Skeletal muscle satellite cell (primary cell): ENCODE measurements around the gene LIPE.

ENCODE experiments used
- H3K27me3 ChIP-seq: 2 replicates; pipeline ENCODE4 v1.7.0; 2013; ENCODE audit warnings: low read length; ENCODE audit not compliant: control insufficient read depth, insufficient read depth
- H3K36me3 ChIP-seq: 2 replicates; pipeline ENCODE4 v1.7.0; 2013; ENCODE audit warnings: mild to moderate bottlenecking, control low read depth, low read length; ENCODE audit not compliant: insufficient read depth
- H3K4me1 ChIP-seq: 2 replicates; pipeline ENCODE4 v1.7.0; 2013; ENCODE audit warnings: low read length; ENCODE audit not compliant: control insufficient read depth, insufficient read depth
- H3K4me2 ChIP-seq: 2 replicates; pipeline ENCODE4 v1.7.0; 2013; ENCODE audit warnings: mild to moderate bottlenecking, low read length
- H3K4me3 ChIP-seq: 2 replicates; pipeline ENCODE4 v1.7.0; 2013; ENCODE audit warnings: low read length
- H3K9ac ChIP-seq: 2 replicates; pipeline ENCODE4 v1.7.0; 2013; ENCODE audit warnings: mild to moderate bottlenecking, low read depth, low read length, moderate library complexity
- H3K9me3 ChIP-seq: replicated peaks from 2 replicates; pipeline ENCODE4 v1.7.0; 2013; ENCODE audit warnings: mild to moderate bottlenecking, control low read depth, low read length

LIPE gene

GRCh38 chr19:42407816-42408175 is 19.4 kb downstream of the LIPE start:
- H3K4me1 ChIP-seq: peaks cover 7% of the 10 kb centered on the region
- no peak overlapping the region for H3K4me2 ChIP-seq
- no peaks in the 10 kb centered on the region for H3K36me3 ChIP-seq
- no peak overlapping the region for H3K9ac ChIP-seq
- H3K27me3 ChIP-seq: no peaks in the 10 kb centered on the region
- H3K4me3 ChIP-seq: no peak overlapping the region
- H3K9me3 ChIP-seq: no peaks in the 10 kb centered on the region

GRCh38 chr19:42407085-42407815 is 19.9 kb downstream of the LIPE start:
- Histone ChIP-seq H3K27me3 (no peaks in the 10 kb centered on the region), H3K9ac (no peak overlapping the region), H3K36me3 (no peaks in the 10 kb centered on the region)

GRCh38 chr19:42406111-42406510 is 21.1 kb downstream of the LIPE start:
- Histone ChIP-seq H3K4me1 (peaks cover 3% of the 10 kb centered on the region), H3K9me3 (no peaks in the 10 kb centered on the region), H3K9ac (no peak overlapping the region), H3K36me3 (no peaks in the 10 kb centered on the region), H3K4me2 (no peak overlapping the region), H3K27me3 (no peaks in the 10 kb centered on the region), H3K4me3 (no peak overlapping the region)

More at GRCh38 chr19:42407085-42407815, 19.9 kb downstream of the LIPE start:
- peaks cover 7% of the 10 kb centered on the region for H3K4me1 ChIP-seq
- no peaks in the 10 kb centered on the region for H3K9me3 ChIP-seq
- H3K4me2 ChIP-seq: no peak overlapping the region
- H3K4me3 ChIP-seq: no peak overlapping the region

- Histone ChIP-seq H3K4me3 (no peak overlapping the region), H3K9me3 (no peaks in the 10 kb centered on the region), H3K36me3 (no peaks in the 10 kb centered on the region), H3K27me3 (no peaks in the 10 kb centered on the region), H3K4me2 (no peak overlapping the region), H3K4me1 (no peaks in the 10 kb centered on the region), H3K9ac (no peak overlapping the region)
Measured at GRCh38 chr19:42403586-42403985, 23.6 kb downstream of the LIPE start.

GRCh38 chr19:42402376-42403116 is 24.6 kb downstream of the LIPE start:
- H3K27me3 ChIP-seq: no peaks in the 10 kb centered on the region
- no peak overlapping the region for H3K9ac ChIP-seq
- H3K4me2 ChIP-seq: peak overlapping the region; percentile 96
- no peaks in the 10 kb centered on the region for H3K36me3 ChIP-seq
- H3K9me3 ChIP-seq: no peaks in the 10 kb centered on the region
- peaks cover 5% of the 10 kb centered on the region for H3K4me1 ChIP-seq
- peak overlapping the region; percentile 66 for H3K4me3 ChIP-seq

GRCh38 chr19:42401365-42402303 is 25.6 kb downstream of the LIPE start:
- H3K27me3 ChIP-seq: no peaks in the 10 kb centered on the region
- H3K4me2 ChIP-seq: peak overlapping the region; percentile 96
- H3K9ac ChIP-seq: no peak overlapping the region
- no peaks in the 10 kb centered on the region for H3K9me3 ChIP-seq
- H3K4me1 ChIP-seq: peaks cover 9% of the 10 kb centered on the region
- H3K36me3 ChIP-seq: no peaks in the 10 kb centered on the region
- H3K4me3 ChIP-seq: peak overlapping the region; percentile 66

- no peaks in the 10 kb centered on the region for H3K9me3 ChIP-seq
- no peak overlapping the region for H3K9ac ChIP-seq
- no peak overlapping the region for H3K4me2 ChIP-seq
- no peak overlapping the region for H3K4me3 ChIP-seq
- H3K36me3 ChIP-seq: no peaks in the 10 kb centered on the region
- H3K27me3 ChIP-seq: no peaks in the 10 kb centered on the region
- peaks cover 17% of the 10 kb centered on the region for H3K4me1 ChIP-seq
Measured at GRCh38 chr19:42400404-42400803, 26.8 kb downstream of the LIPE start.

- H3K27me3 ChIP-seq: peaks cover 5% of the 10 kb centered on the region
Measured at GRCh38 chr19:42397263-42398166, 29.7 kb downstream of the LIPE start.

GRCh38 chr19:42396381-42397262 is 30.6 kb downstream of the LIPE start:
- Histone ChIP-seq H3K9me3 (no peaks in the 10 kb centered on the region), H3K9ac (peak overlapping the region; percentile 78), H3K36me3 (no peaks in the 10 kb centered on the region), H3K4me2 (peak overlapping the region; percentile 81), H3K4me1 (peaks cover 17% of the 10 kb centered on the region), H3K4me3 (peak overlapping the region; percentile 74), H3K27me3 (peaks cover 13% of the 10 kb centered on the region)

More at GRCh38 chr19:42397263-42398166, 29.7 kb downstream of the LIPE start:
- Histone ChIP-seq H3K4me3 (peak overlapping the region; percentile 74), H3K9me3 (no peaks in the 10 kb centered on the region), H3K9ac (peak overlapping the region; percentile 78), H3K36me3 (no peaks in the 10 kb centered on the region), H3K4me1 (peaks cover 17% of the 10 kb centered on the region), H3K4me2 (peak overlapping the region; percentile 81)

- H3K9ac ChIP-seq: no peak overlapping the region
- H3K4me3 ChIP-seq: no peak overlapping the region
- H3K4me1 ChIP-seq: peaks cover 17% of the 10 kb centered on the region
Measured at GRCh38 chr19:42394751-42395150, 32.4 kb downstream of the LIPE start.

More at GRCh38 chr19:42394751-42395150, 32.4 kb downstream of the LIPE start:
- Histone ChIP-seq H3K9me3 (no peaks in the 10 kb centered on the region), H3K4me2 (no peak overlapping the region), H3K27me3 (peaks cover 28% of the 10 kb centered on the region), H3K36me3 (no peaks in the 10 kb centered on the region)
